PC-9 (cell line): ENCODE data around the gene ASIP.

Source experiments
- CTCF ChIP-seq: fragments of 200-600 bp; sonication (generic); conservative IDR thresholded peaks from 2 replicates; pipeline ENCODE4 v1.6.1; 2017; ENCODE audit warnings: mixed run types, antibody characterized with exemption, mild to moderate bottlenecking, moderate library complexity
- EZH2 ChIP-seq: fragments of 200-600 bp; sonication (generic); IDR thresholded peaks from 2 replicates; pipeline ENCODE4 v1.8.0; 2017; ENCODE audit warnings: antibody characterized with exemption, low read depth

- no peak for TF ChIP-seq CTCF
- no peak for TF ChIP-seq EZH2
Observed at GRCh38 chr20:34254979-34255378, 13.8 kb downstream of the ASIP start.
